Activated naive CD4-positive, alpha-beta T cell treated with anti-CD3 and anti-CD28 coated beads, Interleukin-2, amount 50 U/mL, for 72 hours (primary cell): ENCODE measurements around the gene KHNYN. TPM values are rescaled to one million over a fixed set of nuclear protein-coding genes. Genes with fewer than 3 reads are reported as not detected.

Experiments
- ATAC-seq, 2 donors: fragments of 150-1000 bp; cut with Tn5 transposase; 2 replicates each; pipeline ENCODE4 v1.10.0; 2021; ENCODE audit warnings: mild to moderate bottlenecking in 2 of 2, moderate library complexity in 2 of 2
- DNase-seq, 2 donors: peaks; one replicate each; pipeline ENCODE4 v3.0.0; 2021 to 2022; ENCODE audit warnings: low spot score in 2 of 2
- H3K27ac Mint-ChIP-seq, 2 donors: one replicate each; pipeline ENCODE4 v1.8.0; 2022; ENCODE audit warnings: mild to moderate bottlenecking in 2 of 2, mixed read lengths in 2 of 2
- H3K36me3 Mint-ChIP-seq, 2 donors: one replicate each; pipeline ENCODE4 v1.8.0; 2022; ENCODE audit warnings: mixed read lengths in 2 of 2
- H3K9me3 Mint-ChIP-seq, 2 donors: one replicate each; pipeline ENCODE4 v1.8.0; 2022; ENCODE audit warnings: mixed read lengths in 2 of 2
- total RNA-seq, 2 donors: library from RNA; stranded (reverse); gene quantifications; one replicate each; pipeline ENCODE4 v1.2.3, GENCODE V29; 2022

KHNYN gene
- total RNA-seq, 2 donors from 2014 or later, result 70.1 to 70.6 TPM

DNA sequence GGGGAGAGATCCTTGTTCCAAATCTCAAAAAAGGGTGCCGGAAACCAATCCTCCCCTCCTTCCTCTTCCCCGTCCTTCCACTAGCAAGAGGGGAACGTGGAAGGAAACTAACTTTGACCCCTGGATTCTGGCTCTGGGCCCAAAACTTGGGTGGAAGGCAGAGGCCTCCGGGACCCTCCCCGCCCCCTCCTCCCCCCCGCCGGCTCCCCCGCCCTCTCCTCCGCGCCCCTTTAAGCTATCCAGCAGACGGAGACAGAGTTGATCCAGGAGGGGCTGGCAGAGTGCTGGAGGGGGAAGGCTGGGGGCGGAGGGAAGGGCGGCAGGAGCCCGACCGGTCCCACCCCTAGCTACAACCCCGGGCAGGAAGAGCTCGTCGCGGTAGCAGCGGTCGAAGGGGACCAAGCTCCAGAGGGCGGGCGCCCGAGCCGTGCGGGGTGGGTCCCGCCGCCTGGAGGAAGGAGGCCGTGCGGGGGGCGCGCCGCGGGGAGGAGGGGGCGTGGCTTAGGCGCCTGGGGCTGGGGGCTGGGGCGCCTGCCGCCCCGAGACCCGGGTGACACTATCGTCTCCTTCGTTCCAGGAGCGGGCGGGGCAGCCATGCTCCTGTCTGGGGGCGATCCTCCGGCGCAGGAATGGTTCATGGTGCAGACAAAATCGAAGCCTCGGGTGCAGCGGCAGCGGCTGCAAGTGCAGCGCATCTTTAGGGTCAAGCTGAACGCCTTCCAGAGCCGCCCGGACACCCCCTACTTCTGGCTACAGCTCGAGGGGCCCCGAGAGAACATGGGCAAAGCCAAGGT, 30.9 kb upstream of the KHNYN start, which contains the start of gene NYNRIN:
NYNRIN (plus strand) TSS at position 351 of the 794 bp plus-strand sequence; CDS start at position 595, 244 bp downstream.
- H3K9me3 Mint-ChIP-seq, result no peaks in the 10 kb centered on the region
- ATAC-seq (peak; percentile 68 to 78), DNase-seq (peak in 1 of 2 donors; percentile 23)
- H3K36me3 Mint-ChIP-seq, result no peaks in the 10 kb centered on the region
- H3K27ac Mint-ChIP-seq, result peak within 1 kb of the TSS in 1 of 2 donors; percentile 44

DNA sequence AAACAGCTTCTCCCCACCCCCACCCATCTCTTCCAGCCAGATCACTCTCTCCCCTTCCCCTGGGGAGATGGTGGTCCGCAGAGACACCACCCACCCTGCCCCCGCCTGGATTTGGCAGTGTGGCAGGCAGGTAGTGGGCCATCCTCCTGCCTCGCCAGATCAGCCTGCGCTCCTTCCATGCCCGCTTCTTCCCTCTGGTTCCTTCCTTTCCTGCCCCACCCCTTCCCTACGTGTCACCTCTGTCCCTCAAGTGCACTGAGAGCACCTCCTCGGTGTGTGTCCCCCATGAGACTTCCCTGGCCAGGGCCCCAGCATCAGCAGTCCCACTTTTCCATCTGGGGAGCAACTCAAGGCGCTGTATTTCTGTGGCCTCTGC, 30.3 kb upstream of the KHNYN start:
- peak overlapping the region in 1 of 2 donors; percentile 44 for H3K27ac Mint-ChIP-seq
- no peaks in the 10 kb centered on the region for H3K9me3 Mint-ChIP-seq
- no peaks in the 10 kb centered on the region for H3K36me3 Mint-ChIP-seq
- ATAC-seq (peak in 1 of 2 donors; percentile 15), DNase-seq (no peak)

DNA sequence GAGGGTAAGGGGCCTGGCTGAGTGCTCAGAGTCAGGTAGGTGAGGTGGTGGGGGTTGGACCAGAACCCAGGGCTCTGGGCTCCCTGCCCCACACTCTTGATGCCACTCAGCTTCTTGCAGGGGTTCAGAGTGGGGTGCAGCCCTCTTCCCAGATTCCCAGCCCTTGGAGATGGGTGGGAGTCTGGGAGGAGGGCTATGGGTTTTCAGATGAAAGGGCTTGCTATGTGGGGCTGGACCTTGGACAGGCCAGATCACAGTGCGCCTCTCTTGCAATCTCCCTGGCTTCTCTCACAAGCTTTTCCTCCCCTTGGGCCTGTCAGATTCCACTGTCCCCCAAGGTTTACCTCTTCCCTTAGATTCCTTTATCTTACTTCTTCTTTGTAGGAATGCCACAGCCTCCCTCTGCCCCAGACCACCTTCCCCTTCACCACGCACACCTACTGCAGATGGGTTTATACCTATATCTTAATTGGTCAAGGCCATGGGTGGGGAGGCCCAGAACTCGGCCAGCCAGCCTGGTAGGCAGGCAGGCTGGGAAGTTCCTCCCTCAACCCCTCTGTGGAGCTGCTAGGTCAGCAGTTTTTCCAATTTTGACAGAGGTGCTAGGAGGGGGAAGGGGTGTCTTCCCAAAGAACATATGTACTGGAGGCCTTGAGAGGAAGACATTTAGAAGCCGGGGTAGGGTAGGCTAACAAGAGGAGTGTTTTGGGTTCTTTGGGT, 29.6 kb upstream of the KHNYN start:
- Mint-ChIP-seq H3K36me3 (no peaks in the 10 kb centered on the region), H3K9me3 (no peaks in the 10 kb centered on the region), H3K27ac (no peak overlapping the region)
- ATAC-seq (no peak), DNase-seq (no peak)

DNA sequence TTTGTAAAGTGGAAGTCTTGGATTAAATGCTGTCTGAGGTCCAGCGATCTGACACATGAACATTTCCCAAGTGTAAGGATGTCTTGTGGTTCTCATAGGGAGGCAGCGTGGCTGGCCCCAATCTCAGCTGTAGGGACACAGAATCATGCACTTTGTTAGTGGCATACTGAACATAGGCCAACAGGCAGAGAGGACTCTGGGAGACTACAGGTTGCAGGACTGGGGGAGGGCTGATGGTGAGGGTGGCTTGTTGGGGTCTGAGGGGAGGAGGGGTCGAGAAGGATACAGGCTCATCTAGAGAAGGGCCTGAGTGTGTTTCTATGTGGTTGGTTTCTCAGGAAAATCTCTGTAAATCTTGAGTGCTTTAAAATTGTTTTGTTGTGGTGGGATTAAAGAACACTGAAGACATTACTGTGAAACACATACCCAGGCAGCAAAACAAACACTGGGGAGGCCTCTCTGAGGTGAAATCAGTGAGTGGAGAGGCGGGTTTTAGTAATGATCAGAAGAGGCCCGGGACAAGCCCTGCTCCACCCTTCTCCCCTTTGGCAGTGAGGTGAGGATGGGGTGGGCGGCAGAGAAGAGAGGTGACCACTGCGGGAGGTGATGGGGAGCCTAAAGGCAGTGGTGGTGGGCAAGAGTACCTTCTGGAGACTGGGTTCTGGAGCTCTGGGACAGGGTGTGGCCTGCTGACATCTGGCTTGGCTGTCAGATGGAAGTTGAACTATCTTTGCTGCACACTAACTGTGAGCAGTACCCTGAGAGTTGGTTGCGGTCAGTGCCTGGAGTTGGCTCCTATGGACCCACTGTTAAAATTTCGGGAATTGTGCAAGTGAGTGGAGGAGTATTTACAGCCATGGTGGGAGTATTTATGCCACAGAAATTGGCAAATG, 27.7 kb upstream of the KHNYN start:
- no peaks in the 10 kb centered on the region for H3K9me3 Mint-ChIP-seq
- DNase-seq (no peak), ATAC-seq (no peak)
- H3K27ac Mint-ChIP-seq, result no peak overlapping the region
- no peaks in the 10 kb centered on the region for H3K36me3 Mint-ChIP-seq

DNA sequence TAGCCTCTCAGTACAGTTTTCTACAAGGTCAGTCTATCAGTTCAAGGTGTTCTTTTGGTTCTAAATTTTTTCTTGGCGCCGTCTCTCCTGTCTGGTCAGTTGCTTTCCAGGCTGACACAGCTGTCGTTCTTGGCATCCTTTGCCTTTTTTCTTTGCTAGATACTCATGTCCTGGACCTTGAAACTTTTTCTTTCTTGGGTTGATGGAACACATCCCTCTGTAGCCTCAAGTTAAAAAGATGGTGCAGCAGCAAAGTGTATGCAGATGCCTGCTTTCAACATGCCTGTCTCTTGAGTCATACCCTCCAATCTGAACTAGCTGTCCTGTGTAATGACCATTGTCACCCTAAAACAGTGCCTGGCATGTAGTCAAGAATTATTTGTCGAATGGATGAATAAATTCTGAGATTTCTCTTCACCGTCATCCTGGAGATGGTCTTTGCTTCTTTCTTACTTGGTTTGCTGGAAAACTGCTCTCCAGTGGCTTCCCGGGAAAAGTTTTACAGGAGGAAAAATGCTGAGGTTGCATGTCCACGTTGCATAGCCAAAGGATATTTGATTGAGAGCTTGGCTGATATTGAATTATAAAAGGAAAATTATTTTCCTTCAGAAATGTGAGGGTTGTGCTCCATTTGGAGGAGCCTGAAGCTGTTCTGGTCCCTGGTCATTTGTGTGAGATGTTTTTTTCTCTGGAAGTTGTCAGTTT, 26.3 kb upstream of the KHNYN start:
- ATAC-seq, result no peak
- no peaks in the 10 kb centered on the region for H3K36me3 Mint-ChIP-seq
- DNase-seq, result no peak
- H3K9me3 Mint-ChIP-seq, result no peaks in the 10 kb centered on the region
- no peak overlapping the region for H3K27ac Mint-ChIP-seq

DNA sequence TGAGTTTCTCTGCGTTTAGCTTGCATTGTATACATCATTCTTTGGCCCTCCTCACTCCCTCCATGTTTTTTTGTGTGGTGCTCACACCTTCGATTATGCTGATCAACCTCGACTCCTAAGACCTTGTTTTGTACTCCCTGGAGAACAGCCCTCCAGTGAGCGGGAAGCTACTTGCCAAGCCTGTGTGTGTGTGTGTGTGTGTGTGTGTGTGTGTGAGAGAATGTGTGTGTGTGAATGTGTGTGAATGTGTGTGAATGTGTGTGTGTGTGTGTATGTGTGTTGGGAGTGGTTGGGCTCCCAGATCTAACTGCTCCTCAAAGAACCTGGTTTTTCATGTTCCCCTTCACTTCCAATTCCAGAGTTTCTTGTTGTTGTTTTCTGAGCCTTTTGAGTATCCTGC, 24.9 kb upstream of the KHNYN start:
- no peak overlapping the region for H3K27ac Mint-ChIP-seq
- ATAC-seq (no peak), DNase-seq (no peak)
- no peaks in the 10 kb centered on the region for H3K36me3 Mint-ChIP-seq
- H3K9me3 Mint-ChIP-seq, result no peaks in the 10 kb centered on the region

DNA sequence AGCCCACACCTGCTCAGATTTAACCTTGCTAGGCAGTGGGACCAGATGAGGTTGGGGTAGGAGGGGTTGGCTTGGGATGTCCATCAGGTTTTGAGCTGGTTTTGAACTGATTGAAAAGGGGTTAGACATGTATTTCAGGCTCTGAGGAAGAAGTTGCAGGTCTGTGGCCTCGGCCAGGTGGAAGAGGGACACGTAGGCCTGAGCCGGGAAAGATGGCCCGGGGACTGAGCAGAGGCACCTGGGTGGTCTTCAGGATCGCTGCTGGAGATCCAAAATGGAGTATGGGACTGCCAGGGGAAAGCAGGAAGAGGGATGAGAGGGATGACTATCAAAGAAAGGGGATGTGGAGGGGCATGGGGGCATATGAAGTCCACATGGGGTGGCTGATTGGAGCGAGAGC, 23.3 kb upstream of the KHNYN start:
- Mint-ChIP-seq H3K27ac (no peak overlapping the region), H3K9me3 (no peaks in the 10 kb centered on the region), H3K36me3 (no peaks in the 10 kb centered on the region)
- ATAC-seq (no peak), DNase-seq (no peak)

DNA sequence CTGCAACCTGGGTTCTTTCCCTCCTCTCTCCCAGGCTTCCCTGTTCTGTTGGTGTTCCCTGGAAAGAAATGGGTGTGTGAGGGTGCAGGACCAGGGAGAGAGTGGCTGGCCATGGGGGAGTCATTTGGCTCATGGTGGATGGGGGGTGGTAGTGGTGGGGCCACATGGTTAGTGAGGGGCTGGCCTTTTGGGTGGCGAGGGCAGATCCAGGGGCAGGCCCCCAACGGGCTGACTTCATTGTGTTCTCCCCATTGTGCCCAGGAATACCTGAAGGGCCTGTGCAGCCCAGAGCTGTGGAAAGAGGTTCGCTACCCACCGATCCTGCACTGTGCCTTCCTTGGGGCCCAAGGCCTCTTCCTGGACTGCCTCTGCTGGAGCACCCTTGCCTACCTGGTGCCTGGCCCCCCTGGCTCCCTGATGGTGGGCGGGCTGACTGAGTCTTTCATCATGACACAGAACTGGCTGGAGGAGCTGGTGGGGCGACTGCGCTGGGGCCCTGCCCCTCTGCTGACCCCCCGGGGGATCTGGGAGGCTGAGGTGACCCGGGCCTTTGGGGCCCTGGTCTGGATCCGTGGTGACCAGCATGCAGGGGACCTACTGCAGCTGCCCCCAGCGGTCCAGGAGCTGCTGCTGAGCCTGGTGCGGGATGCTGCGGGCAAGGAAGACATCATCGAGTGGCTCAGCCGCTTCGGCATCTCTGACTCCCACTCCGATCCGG, 22.0 kb upstream of the KHNYN start:
- ATAC-seq, result no peak

DNA sequence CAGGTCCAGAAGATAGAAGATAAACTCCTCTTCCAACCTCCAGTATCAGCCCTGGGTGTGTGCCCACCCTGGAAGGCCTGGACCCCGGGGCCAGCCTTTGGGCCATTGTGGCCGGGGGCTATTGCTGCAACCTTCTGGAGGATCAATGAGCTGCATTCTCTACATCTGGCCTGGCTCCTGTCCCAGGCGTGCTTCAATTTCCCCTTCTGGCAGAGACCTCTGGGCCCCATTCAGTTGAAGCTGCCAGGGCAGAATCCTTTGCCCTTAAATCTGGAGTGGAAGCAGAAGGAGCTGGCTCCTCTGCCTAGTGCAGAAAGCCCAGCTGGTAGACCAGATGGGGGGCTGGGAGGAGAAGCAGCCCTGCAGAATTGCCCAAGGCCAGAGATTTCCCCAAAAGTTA, 21.0 kb upstream of the KHNYN start:
- Mint-ChIP-seq H3K27ac (no peak overlapping the region), H3K36me3 (no peaks in the 10 kb centered on the region), H3K9me3 (no peaks in the 10 kb centered on the region)
- DNase-seq (no peak), ATAC-seq (no peak)

More for the DNA sequence above, 22.0 kb upstream of the KHNYN start:
- Mint-ChIP-seq H3K36me3 (no peaks in the 10 kb centered on the region), H3K9me3 (no peaks in the 10 kb centered on the region), H3K27ac (no peak overlapping the region)
- no peak for DNase-seq

DNA sequence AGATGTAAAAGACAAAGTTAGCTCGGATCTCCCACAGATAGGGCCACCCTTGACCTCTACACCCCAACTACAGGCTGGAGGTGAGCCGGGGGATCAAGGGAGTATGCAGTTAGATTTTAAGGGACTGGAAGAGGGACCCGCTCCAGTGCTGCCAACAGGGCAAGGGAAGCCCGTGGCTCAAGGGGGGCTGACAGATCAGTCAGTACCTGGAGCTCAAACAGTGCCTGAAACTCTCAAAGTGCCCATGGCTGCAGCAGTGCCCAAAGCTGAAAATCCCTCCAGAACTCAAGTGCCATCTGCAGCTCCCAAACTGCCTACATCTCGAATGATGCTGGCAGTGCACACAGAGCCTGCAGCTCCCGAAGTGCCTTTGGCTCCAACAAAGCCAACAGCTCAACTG, 20.6 kb upstream of the KHNYN start:
- Mint-ChIP-seq H3K9me3 (no peaks in the 10 kb centered on the region), H3K27ac (no peak overlapping the region), H3K36me3 (no peaks in the 10 kb centered on the region)
- no peak for ATAC-seq
- no peak for DNase-seq

DNA sequence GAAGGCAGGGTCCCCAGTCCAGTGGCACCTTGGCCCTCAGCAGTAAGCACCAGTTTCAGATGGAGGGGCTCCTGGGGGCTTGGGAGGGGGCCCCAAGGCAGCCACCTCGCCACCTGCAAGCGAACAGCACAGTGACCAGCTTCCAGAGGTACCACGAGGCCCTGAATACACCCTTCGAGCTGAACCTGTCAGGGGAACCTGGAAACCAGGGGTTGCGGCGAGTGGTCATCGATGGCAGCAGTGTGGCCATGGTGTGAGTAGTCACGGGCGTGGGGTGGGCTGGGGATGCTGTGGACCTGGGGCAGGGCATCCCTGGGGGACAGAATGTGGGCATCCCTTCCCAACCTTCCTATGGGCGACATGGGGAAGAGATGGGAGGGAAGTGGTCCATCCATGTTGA, 19.8 kb upstream of the KHNYN start:
- DNase-seq, result no peak
- Mint-ChIP-seq H3K27ac (no peak overlapping the region), H3K9me3 (no peaks in the 10 kb centered on the region), H3K36me3 (no peaks in the 10 kb centered on the region)
- ATAC-seq, result no peak

DNA sequence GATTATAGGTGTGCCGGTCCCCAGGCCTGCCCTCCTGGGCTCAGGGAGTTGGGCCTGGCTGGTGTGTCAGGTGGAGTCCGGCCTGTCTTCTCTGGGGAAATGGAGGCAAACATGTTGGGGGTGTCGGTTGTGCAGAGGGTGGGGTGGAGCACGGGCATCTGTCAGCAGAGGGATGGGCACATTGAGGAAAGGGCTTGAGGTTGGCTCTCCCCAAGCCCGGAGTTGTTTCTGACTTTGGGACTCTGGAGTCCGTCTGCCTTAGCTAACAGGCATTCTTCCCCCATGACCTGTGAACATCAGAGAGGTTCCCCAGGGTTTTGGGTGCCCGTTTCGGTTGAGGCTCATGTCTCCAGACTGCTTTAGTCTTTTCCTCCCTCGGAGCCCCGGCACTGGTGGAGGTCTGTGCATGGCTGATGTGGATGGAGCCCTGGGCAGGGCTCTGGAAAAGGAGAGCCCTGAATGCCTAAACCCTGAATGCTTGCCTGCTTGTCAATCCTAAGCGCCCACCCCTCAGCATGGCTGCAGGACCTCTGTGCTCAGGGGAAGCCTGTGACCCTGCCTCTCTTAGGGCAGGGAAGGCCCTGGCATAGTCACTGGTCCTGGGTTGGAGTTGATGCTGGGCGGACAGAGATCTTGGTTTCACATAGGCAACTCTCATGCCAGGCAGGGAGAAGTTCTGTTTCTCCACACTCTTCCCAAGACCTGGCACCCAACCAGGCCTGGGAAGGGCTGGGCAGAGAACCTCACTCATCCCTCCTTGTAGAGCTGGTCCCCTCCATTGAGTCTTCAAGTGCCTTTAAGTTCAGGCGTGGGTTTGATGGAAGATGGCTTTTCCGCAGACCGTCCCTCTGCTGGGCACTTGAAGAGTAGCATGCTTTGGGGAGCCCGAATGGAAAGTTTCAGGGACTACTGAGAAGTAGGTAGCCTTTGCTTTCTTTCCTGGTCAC, 18.0 kb upstream of the KHNYN start:
- H3K9me3 Mint-ChIP-seq, result no peaks in the 10 kb centered on the region
- H3K36me3 Mint-ChIP-seq, result no peaks in the 10 kb centered on the region
- H3K27ac Mint-ChIP-seq, result no peak overlapping the region
- peak in 1 of 2 donors; percentile 58 for ATAC-seq
- DNase-seq, result peak in 1 of 2 donors; percentile 28

DNA sequence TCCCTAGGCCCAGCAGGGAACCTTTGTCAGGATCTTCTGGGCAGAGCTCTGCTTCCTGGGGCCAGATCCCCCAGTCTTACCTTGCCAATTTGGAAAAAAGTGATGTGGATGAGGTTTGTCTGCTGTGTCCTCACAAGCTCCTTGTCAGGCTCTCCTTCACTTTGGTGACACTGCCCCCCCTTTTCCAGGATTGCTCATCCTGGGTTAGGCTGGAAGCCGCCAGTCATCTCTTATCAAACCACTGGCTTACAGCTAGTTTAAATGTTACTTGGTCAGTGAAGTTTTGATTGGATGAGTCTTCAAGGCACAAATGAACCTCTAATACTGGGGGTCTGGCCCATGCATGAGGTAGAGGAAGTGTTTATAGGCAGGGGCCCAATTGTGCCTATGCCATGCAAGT, 15.7 kb upstream of the KHNYN start:
- Mint-ChIP-seq H3K27ac (no peak overlapping the region), H3K9me3 (no peaks in the 10 kb centered on the region), H3K36me3 (no peaks in the 10 kb centered on the region)
- DNase-seq (no peak), ATAC-seq (no peak)

DNA sequence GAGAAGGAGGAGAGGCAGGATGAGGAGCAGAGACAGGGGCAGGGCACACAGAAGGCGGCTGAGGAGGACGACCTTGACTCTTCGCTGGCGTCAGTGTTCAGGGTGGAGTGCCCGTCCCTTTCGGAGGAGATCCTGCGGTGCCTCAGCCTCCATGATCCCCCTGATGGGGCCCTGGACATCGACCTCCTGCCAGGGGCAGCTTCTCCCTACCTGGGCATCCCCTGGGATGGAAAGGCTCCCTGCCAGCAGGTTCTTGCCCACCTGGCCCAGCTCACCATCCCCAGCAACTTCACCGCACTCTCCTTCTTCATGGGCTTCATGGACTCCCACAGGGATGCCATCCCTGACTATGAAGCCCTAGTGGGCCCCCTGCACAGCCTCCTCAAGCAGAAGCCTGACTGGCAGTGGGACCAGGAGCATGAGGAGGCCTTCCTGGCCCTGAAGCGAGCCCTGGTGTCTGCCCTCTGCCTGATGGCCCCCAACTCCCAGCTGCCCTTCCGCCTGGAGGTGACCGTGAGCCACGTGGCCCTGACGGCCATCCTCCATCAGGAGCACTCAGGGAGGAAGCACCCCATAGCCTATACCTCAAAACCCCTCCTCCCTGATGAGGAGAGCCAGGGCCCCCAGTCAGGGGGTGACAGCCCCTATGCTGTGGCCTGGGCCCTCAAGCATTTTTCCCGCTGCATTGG, 14.9 kb upstream of the KHNYN start:
- no peak for DNase-seq
- Mint-ChIP-seq H3K36me3 (no peaks in the 10 kb centered on the region), H3K9me3 (no peaks in the 10 kb centered on the region), H3K27ac (no peak overlapping the region)
- no peak for ATAC-seq
